Right kidney (tissue), 1 donor: ENCODE results near the gene S100Z.
"Not testable (repeated sequence)": the region's sequence is repeated elsewhere in the genome, so short reads cannot be mapped to it uniquely, and the experiment has no call there.

ENCODE experiments used
- DNase-seq: peaks from one replicate; pipeline ENCODE4 v3.0.0-alpha.2; 2016

S100Z gene

GRCh38 chr5:76874088-76874581 is 24.3 kb downstream of the S100Z start:
- DNase-seq, result no peak

- no peak for DNase-seq
These were observed 39.0 kb downstream of the S100Z start for GRCh38 chr5:76888733-76889300.

- DNase-seq, result no peak
These were observed 43.5 kb downstream of the S100Z start for GRCh38 chr5:76893294-76893693.

GRCh38 chr5:76896196-76896595 is 46.4 kb downstream of the S100Z start:
- no peak for DNase-seq

GRCh38 chr5:76901522-76901921 is 51.7 kb downstream of the S100Z start:
- no peak for DNase-seq

- DNase-seq, result no peak
These were observed 58.4 kb downstream of the S100Z start for GRCh38 chr5:76908166-76908565.

GRCh38 chr5:76910344-76910933 is 60.6 kb downstream of the S100Z start:
- DNase-seq, result not testable (repeated sequence)

- not testable (repeated sequence) for DNase-seq
These were observed 64.9 kb downstream of the S100Z start for GRCh38 chr5:76914671-76915070.

- no peak for DNase-seq
These were observed 68.7 kb downstream of the S100Z start for GRCh38 chr5:76918539-76918938.

- no peak for DNase-seq
These were observed 70.7 kb downstream of the S100Z start for GRCh38 chr5:76920491-76920890.

GRCh38 chr5:76926329-76927105 is 76.7 kb downstream of the S100Z start:
- no peak for DNase-seq

GRCh38 chr5:76927961-76928360 is 78.1 kb downstream of the S100Z start:
- no peak for DNase-seq

GRCh38 chr5:76930083-76930482 is 80.3 kb downstream of the S100Z start:
- DNase-seq, result no peak

GRCh38 chr5:76938177-76938576 is 88.4 kb downstream of the S100Z start:
- DNase-seq, result no peak

GRCh38 chr5:76941000-76941399 is 91.2 kb downstream of the S100Z start:
- DNase-seq, result no peak

- no peak for DNase-seq
These were observed 91.6 kb downstream of the S100Z start for GRCh38 chr5:76941442-76941841.

GRCh38 chr5:76942581-76942980 is 92.8 kb downstream of the S100Z start:
- DNase-seq, result no peak

GRCh38 chr5:76943006-76943405 is 93.2 kb downstream of the S100Z start:
- DNase-seq, result no peak

- DNase-seq, result no peak
These were observed 94.8 kb downstream of the S100Z start for GRCh38 chr5:76944638-76945037.

- DNase-seq, result not testable (repeated sequence)
These were observed 95.4 kb downstream of the S100Z start for GRCh38 chr5:76945238-76945637.

GRCh38 chr5:76946090-76946489 is 96.3 kb downstream of the S100Z start:
- no peak for DNase-seq

- DNase-seq, result no peak
These were observed 97.3 kb downstream of the S100Z start for GRCh38 chr5:76947082-76947503.

GRCh38 chr5:76952795-76953536 is 103.2 kb downstream of the S100Z start, which contains the start of gene CRHBP:
TSS of gene CRHBP (plus strand) at chr5:76953045. CDS start at chr5:76953135, 90 bp downstream.
- peak; percentile 15 for DNase-seq
